HCT116 (cell line): ENCODE results near the gene SPATA20.

ENCODE experiments used
- CTCF ChIP-seq, 3 experiments: fragments of 200-600 bp in 1 of 3; sonication (generic) in 1 of 3; IDR thresholded peaks in 2 of 3; conservative IDR thresholded peaks in 1 of 3; 2 replicates each; pipeline ENCODE4 v1.5.1; 2012 to 2017; ENCODE audit warnings: low read depth in 2 of 3, low read length in 2 of 3, antibody characterized with exemption in 1 of 3, borderline replicate concordance in 1 of 3, control low read depth in 1 of 3, mild to moderate bottlenecking in 1 of 3, mixed read lengths in 1 of 3, mixed run types in 1 of 3, moderate library complexity in 1 of 3; ENCODE audit not compliant: insufficient read depth in 1 of 3
- EGR1 ChIP-seq: IDR thresholded peaks from 2 replicates; pipeline ENCODE4 v1.6.1; 2012; ENCODE audit warnings: low read depth
- EZH2 ChIP-seq: fragments of 200-600 bp; sonication (generic); IDR thresholded peaks from 2 replicates; pipeline ENCODE4 v1.6.1; 2017; ENCODE audit warnings: antibody characterized with exemption, mixed run types
- JUND ChIP-seq: IDR thresholded peaks from 2 replicates; pipeline ENCODE4 v1.6.1; 2012
- POLR2A ChIP-seq: IDR thresholded peaks from 2 replicates; pipeline ENCODE4 v1.7.0; 2011; ENCODE audit warnings: borderline replicate concordance; ENCODE audit not compliant: insufficient read depth, insufficient read length; ENCODE audit errors: extremely low read depth
- POLR2AphosphoS5 ChIP-seq: IDR thresholded peaks from 2 replicates; pipeline ENCODE4 v1.6.1; 2011; ENCODE audit warnings: mild to moderate bottlenecking, low read depth, low read length, moderate library complexity
- RAD21 ChIP-seq: IDR thresholded peaks from 2 replicates; pipeline ENCODE4 v1.6.1; 2012; ENCODE audit warnings: low read depth, mild to moderate bottlenecking
- REST ChIP-seq: IDR thresholded peaks from 2 replicates; pipeline ENCODE4 v1.6.1; 2012; ENCODE audit warnings: low read depth
- SP1 ChIP-seq: IDR thresholded peaks from 2 replicates; pipeline ENCODE4 v1.6.1; 2012; ENCODE audit warnings: low read depth
- YY1 ChIP-seq: IDR thresholded peaks from 2 replicates; pipeline ENCODE4 v1.6.1; 2011; ENCODE audit warnings: low read length, low read depth, moderate library complexity, mild to moderate bottlenecking; ENCODE audit not compliant: insufficient replicate concordance; ENCODE audit errors: extremely low read depth
- ZNF274 ChIP-seq: fragments of 200-500 bp; sonication (Bioruptor generic); IDR thresholded peaks from 2 replicates; pipeline ENCODE4 v1.6.1; 2014; ENCODE audit warnings: mild to moderate bottlenecking, low read depth, low read length, inconsistent platforms

- no peak for TF ChIP-seq POLR2AphosphoS5
- no peak for TF ChIP-seq CTCF (IDR thresholded peaks at IDR 0.05 in 2 of 3, conservative IDR thresholded peaks at IDR 0.05 in 1 of 3; ENCODE audit: borderline replicate concordance in 1 of 3, insufficient read depth in 1 of 3, low read depth in 2 of 3, low read length in 2 of 3)
- no peak for TF ChIP-seq EZH2
- TF ChIP-seq REST: no peak
- TF ChIP-seq EGR1: no peak
- no peak for TF ChIP-seq YY1
- no peak for TF ChIP-seq SP1
- no peak for TF ChIP-seq POLR2A
- no peak for TF ChIP-seq ZNF274
- no peak for TF ChIP-seq JUND
- no peak for TF ChIP-seq RAD21
These were observed 4.5 kb downstream of the SPATA20 start for GRCh38 chr17:50551433-50551815.
